NT2/D1 (cell line): ENCODE measurements around the gene ZNF174.

Experiments used
- DNase-seq: peaks from one replicate; pipeline ENCODE4 v3.0.0-alpha.2; 2011; ENCODE audit warnings: low read depth, low spot score
- H3K27me3 ChIP-seq: 2 replicates; pipeline ENCODE4 v1.6.0; 2011; ENCODE audit warnings: mild to moderate bottlenecking; ENCODE audit not compliant: insufficient read length, insufficient read depth
- H3K36me3 ChIP-seq: 2 replicates; pipeline ENCODE4 v1.6.1; 2011; ENCODE audit warnings: mild to moderate bottlenecking, low read length, mixed read lengths; ENCODE audit not compliant: insufficient read depth, insufficient read length
- H3K4me1 ChIP-seq: 2 replicates; pipeline ENCODE4 v1.5.1; 2011; ENCODE audit not compliant: insufficient read depth, insufficient read length
- H3K4me3 ChIP-seq: 2 replicates; pipeline ENCODE4 v1.5.1; 2011; ENCODE audit warnings: low read depth; ENCODE audit not compliant: insufficient read length
- H3K9ac ChIP-seq: 2 replicates; pipeline ENCODE4 v1.6.0; 2011; ENCODE audit warnings: low read depth; ENCODE audit not compliant: insufficient read length
- H3K9me3 ChIP-seq: 2 replicates; pipeline ENCODE4 v1.5.1; 2011; ENCODE audit warnings: mild to moderate bottlenecking, low read length; ENCODE audit not compliant: insufficient read depth
- SUZ12 ChIP-seq: IDR thresholded peaks from 2 replicates; pipeline ENCODE4 v1.6.1; 2011; ENCODE audit not compliant: insufficient read length, insufficient read depth; ENCODE audit errors: extremely low read depth
- YY1 ChIP-seq: IDR thresholded peaks from 2 replicates; pipeline ENCODE4 v1.6.1; 2011; ENCODE audit not compliant: insufficient read length, insufficient read depth
- ZNF274 ChIP-seq: IDR thresholded peaks from 2 replicates; pipeline ENCODE4 v1.6.1; 2011; ENCODE audit warnings: mild to moderate bottlenecking, low read depth, low read length

Gene ZNF174

DNA sequence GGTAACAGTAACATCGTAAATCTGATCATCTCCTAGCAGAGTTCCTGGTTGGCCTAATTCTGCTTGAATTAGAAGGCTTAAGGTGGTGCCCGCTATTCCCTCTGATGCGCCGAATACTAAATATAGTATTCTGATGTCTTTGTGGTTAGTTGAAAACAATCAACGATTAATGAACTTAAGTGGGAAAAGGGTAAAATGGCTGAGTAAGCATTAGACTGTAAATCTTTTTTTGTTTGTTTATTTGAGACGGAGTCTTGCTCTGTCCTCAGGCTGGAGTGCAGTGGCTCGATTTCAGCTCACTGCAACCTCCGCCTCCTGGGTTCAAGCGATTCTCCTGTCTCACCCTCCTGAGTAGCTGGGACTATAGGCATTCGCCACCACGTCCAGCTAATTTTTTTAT lies 31.9 kb upstream of the ZNF174 start:
- no peak for DNase-seq
- Histone ChIP-seq H3K4me3 (no peak overlapping the region), H3K27me3 (no peaks in the 10 kb centered on the region), H3K9me3 (peaks cover 5% of the 10 kb centered on the region; the same call in 1 of the 2 replicates), H3K9ac (no peak overlapping the region), H3K36me3 (peaks cover 4% of the 10 kb centered on the region), H3K4me1 (no peaks in the 10 kb centered on the region)
- no peak for TF ChIP-seq SUZ12

DNA sequence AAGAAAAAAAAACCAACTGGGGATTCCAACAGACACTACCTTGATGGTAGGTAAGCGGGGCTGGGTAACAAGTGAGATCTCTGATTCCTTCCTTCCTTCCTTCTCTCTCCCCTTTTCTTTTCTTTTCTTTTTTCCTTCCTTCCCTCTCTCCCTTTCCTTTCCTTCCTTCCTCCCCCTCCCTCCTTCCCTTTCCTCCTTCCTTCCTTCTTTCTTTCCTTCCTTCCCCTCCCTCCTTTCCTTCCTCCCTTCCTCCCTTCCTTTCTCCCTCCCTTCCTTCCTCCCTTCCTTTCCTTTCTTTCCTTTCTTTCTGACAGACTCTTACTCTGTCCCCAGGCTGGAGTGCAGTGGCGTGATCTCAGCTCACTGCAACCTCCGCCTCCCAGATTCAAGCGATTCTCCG lies 25.3 kb upstream of the ZNF174 start:
- H3K36me3 ChIP-seq, result peaks cover 17% of the 10 kb centered on the region
- no peak for DNase-seq
- H3K9ac ChIP-seq, result no peak overlapping the region
- TF ChIP-seq YY1, result no peak
- no peak for TF ChIP-seq ZNF274
- no peak for TF ChIP-seq SUZ12
- no peaks in the 10 kb centered on the region for H3K4me1 ChIP-seq
- H3K27me3 ChIP-seq, result no peaks in the 10 kb centered on the region
- H3K4me3 ChIP-seq, result no peak overlapping the region
- H3K9me3 ChIP-seq, result peaks cover 53% of the 10 kb centered on the region

DNA sequence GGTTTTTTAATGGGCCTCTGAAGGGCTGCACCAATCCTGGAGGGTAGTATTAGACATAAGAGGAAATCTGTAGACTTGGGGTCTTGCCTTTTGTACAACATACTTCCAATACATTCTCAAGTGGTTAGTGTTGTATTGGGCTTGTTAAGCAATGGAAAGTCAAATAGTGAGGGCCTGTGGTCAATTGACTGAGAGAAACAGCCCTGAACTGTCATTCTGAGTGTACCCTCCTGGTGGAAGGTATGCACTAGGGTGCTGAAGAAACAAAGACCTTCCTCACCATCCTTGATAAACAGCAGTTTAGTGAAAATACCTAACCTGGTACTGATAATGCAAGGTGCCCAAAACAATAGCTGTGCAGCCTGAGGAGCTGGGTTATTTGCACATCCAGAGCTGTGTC lies 23.1 kb upstream of the ZNF174 start:
- no peak for TF ChIP-seq YY1
- TF ChIP-seq SUZ12, result no peak
- TF ChIP-seq ZNF274, result no peak
- no peaks in the 10 kb centered on the region for H3K27me3 ChIP-seq
- no peak for DNase-seq
- H3K4me3 ChIP-seq, result no peak overlapping the region
- no peaks in the 10 kb centered on the region for H3K4me1 ChIP-seq
- H3K9me3 ChIP-seq, result peaks cover 75% of the 10 kb centered on the region
- H3K9ac ChIP-seq, result no peak overlapping the region
- peaks cover 35% of the 10 kb centered on the region for H3K36me3 ChIP-seq

DNA sequence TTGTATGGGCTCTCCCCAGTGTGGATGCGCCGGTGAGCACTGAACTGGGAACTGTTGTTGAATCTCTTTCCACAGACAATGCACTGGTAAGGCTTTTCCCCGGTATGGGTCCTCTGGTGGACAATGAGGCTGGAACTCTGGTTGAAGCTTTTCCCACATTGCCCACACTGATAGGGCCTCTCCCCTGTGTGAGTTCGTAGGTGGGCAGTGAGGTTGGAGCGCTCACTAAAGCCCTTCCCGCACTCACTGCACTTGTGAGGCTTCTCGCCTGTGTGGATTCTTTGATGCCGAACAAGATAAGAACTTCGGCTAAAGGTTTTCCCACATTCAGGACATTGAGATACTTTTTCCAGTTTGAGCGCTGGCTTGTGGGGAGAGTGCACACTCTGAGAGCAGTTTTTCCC lies 18.0 kb upstream of the ZNF174 start:
- Histone ChIP-seq H3K9ac (no peak overlapping the region), H3K36me3 (peaks cover 57% of the 10 kb centered on the region), H3K4me1 (no peaks in the 10 kb centered on the region), H3K9me3 (peaks cover 84% of the 10 kb centered on the region), H3K4me3 (no peak overlapping the region), H3K27me3 (no peaks in the 10 kb centered on the region)
- TF ChIP-seq YY1 (no peak), ZNF274 (no peak)
- no peak for DNase-seq

DNA sequence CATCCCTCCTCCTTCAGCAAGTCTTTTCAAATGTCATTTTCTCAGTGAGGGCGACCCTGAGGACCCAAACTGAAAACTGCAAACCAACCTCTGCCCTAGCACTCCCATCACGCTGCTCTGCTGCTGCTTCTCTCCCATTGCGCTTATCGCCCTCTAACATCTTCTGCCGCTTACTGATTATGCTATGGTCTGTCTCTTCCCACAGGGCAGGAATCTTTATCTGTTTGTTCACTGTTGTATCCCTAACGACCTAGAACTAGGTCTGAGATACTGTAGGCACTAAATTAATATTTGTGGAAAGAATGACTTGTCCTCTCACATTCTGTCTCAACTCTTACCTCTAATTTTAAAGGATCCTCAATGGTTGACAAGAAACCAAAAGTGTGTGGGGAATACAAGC lies 12.7 kb upstream of the ZNF174 start:
- no peak overlapping the region for H3K9ac ChIP-seq
- peaks cover 70% of the 10 kb centered on the region for H3K36me3 ChIP-seq
- TF ChIP-seq YY1 (no peak), SUZ12 (no peak), ZNF274 (no peak)
- DNase-seq, result no peak
- H3K9me3 ChIP-seq, result peaks cover 41% of the 10 kb centered on the region
- no peaks in the 10 kb centered on the region for H3K27me3 ChIP-seq
- no peak overlapping the region for H3K4me3 ChIP-seq
- no peaks in the 10 kb centered on the region for H3K4me1 ChIP-seq

DNA sequence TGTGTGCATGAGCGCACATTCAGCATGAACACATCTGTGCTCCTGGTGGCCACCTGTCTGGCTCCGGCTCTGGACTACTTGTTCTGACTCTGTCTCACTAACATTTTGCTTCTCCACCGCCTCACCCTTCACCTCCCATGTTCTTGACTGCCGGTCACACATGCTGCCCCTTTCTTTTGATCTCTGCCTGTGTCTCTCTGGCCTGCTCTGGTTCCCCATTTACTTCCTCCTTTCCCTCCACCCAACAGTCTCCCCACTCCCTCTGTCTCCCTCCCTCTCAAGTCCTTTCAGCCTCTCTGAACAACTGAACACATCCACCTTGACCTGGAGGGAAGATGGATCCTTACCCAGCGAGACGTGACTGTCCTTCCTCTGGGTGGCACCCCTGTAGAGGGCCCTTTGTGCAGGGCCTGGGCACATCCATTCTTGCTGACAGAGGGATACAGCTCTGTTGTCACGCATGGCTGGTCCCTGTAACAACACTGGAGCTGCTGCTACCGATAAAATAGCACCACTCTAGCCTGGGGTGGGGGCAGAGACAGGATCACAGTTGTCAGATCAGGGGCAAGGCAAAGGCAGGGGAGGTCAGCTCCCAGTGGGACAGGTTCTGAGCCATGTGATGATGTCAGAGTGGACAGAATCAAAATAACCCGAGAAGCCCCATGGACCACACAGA lies 11.2 kb upstream of the ZNF174 start:
- H3K27me3 ChIP-seq, result no peaks in the 10 kb centered on the region
- no peaks in the 10 kb centered on the region for H3K4me1 ChIP-seq
- no peak overlapping the region for H3K9ac ChIP-seq
- no peak for DNase-seq
- TF ChIP-seq SUZ12 (no peak), YY1 (no peak), ZNF274 (no peak)
- peaks cover 69% of the 10 kb centered on the region for H3K36me3 ChIP-seq
- H3K9me3 ChIP-seq, result peaks cover 26% of the 10 kb centered on the region
- H3K4me3 ChIP-seq, result no peak overlapping the region

DNA sequence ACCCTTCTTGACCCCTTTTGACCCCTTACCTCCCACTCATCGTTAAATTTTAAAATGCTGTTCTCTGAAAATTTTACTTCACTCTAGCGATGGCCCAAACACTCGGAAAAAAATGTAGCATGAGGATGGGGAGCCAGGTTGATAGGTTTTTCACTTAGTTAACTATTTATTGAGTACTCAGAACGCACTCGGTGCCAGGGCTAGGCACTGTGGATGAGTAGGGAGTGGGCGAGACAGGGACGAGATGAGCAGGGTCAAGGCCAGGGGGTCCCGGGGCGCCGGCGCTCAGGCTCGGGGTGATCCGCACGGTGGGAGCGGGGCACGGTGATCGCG lies 603 bp upstream of the ZNF174 start:
- Histone ChIP-seq H3K4me1 (no peaks in the 10 kb centered on the region), H3K36me3 (peaks cover 62% of the 10 kb centered on the region)

More for the DNA sequence above, 603 bp upstream of the ZNF174 start:
- TF ChIP-seq YY1, result no peak
- no peak for TF ChIP-seq ZNF274
- TF ChIP-seq SUZ12, result no peak
- H3K27me3 ChIP-seq, result no peaks in the 10 kb centered on the region
- peaks cover 28% of the 10 kb centered on the region for H3K9me3 ChIP-seq
- H3K4me3 ChIP-seq, result peak overlapping the region; percentile 89
- no peak for DNase-seq
- peak overlapping the region; percentile 95 for H3K9ac ChIP-seq
